ENCODE data around the gene THSD4. TPM values are rescaled to one million over a fixed set of nuclear protein-coding genes. Genes with fewer than 3 reads are reported as not detected.

The THSD4 gene
- total and polyA plus RNA-seq, 2 of the 4 experiments (the other 2 are of a cell fraction) = 25.5 to 31.1 TPM

- no peak overlapping the region for H3K27ac ChIP-seq (ENCODE audit: insufficient read depth, low read length)
- H3K18ac ChIP-seq (ENCODE audit: low read depth, low read length) = no peak overlapping the region
- DNase-seq = no peak
- no peaks in the 10 kb centered on the region for H3K4me1 ChIP-seq (ENCODE audit: control insufficient read depth, insufficient read depth, low read length)
- TF ChIP-seq CEBPB (IDR thresholded peaks at IDR 0.05; ENCODE audit: low read depth, low read length) (no peak), NFE2L2 (IDR thresholded peaks at IDR 0.05; ENCODE audit: low read depth, low read length) (no peak), RFX5 (IDR thresholded peaks at IDR 0.05; ENCODE audit: low read depth, low read length) (no peak), MAFK (IDR thresholded peaks at IDR 0.05; ENCODE audit: low read depth, low read length) (no peak), MXI1 (IDR thresholded peaks at IDR 0.05; ENCODE audit: borderline replicate concordance, low read depth, low read length) (no peak), SMC3 (IDR thresholded peaks at IDR 0.05; ENCODE audit: low read depth, low read length) (no peak), ELK1 (IDR thresholded peaks at IDR 0.05; ENCODE audit: borderline replicate concordance, low read depth, low read length) (no peak), RCOR1 (IDR thresholded peaks at IDR 0.05; ENCODE audit: insufficient replicate concordance, low read length) (no peak), USF2 (IDR thresholded peaks at IDR 0.05; ENCODE audit: low read depth, low read length) (no peak), FOS (IDR thresholded peaks at IDR 0.05; ENCODE audit: low read depth, low read length) (no peak), BHLHE40 (IDR thresholded peaks at IDR 0.05; ENCODE audit: low read depth, low read length) (no peak), POLR2A (IDR thresholded peaks at IDR 0.05; ENCODE audit: low read depth, low read length) (no peak), RAD21 (IDR thresholded peaks at IDR 0.05; ENCODE audit: low read length) (no peak), MAZ (IDR thresholded peaks at IDR 0.05; ENCODE audit: borderline replicate concordance, low read depth, low read length) (no peak)
- no peak overlapping the region for H3K9ac ChIP-seq (ENCODE audit: low read depth, low read length)
- no peak overlapping the region for H2AK9ac ChIP-seq (replicated peaks; ENCODE audit: low read depth, low read length, poor library complexity)
- no peaks in the 10 kb centered on the region for H3K27me3 ChIP-seq (ENCODE audit: control insufficient read depth, insufficient read depth, low read length)
- dilution Hi-C loops (cut with HindIII; ENCODE audit: low sequenced_read_pairs, unreplicated experiment) (no loop called here), in situ Hi-C loops (cut with MboI; ENCODE audit: low sequenced_read_pairs) (no loop called here), intact Hi-C loops (cut with micrococcal nuclease) (no loop called here)
- ChIA-PET CTCF (no interaction called here), POLR2A (ENCODE audit: unreplicated experiment) (no interaction called here)
- BruUV-seq (replicated peaks) = no TSS peak
- H3K14ac ChIP-seq (replicated peaks; ENCODE audit: low read depth, low read length) = no peak overlapping the region
- no peak overlapping the region for H2AK5ac ChIP-seq (ENCODE audit: low read depth, low read length)
- no peak overlapping the region for H4K91ac ChIP-seq (ENCODE audit: insufficient read depth, low read depth, low read length)
- H2BK15ac ChIP-seq (ENCODE audit: low read depth, low read length) = no peak overlapping the region
- WGBS, 2 experiments (ENCODE audit: extremely low coverage in 2 of 2, insufficient read length in 1 of 2) = 89% methylated on average over 4 of the region's 7 CpGs; no CpG with 5 or more reads in 1 of the 2 experiments
- H3K9me3 ChIP-seq (ENCODE audit: control insufficient read depth, insufficient read depth, low read length) = no peaks in the 10 kb centered on the region
- H3K23ac ChIP-seq (ENCODE audit: low read depth, low read length) = no peak overlapping the region
- no peak overlapping the region for H2AFZ ChIP-seq (replicated peaks; ENCODE audit: low read length, poor library complexity)
- no peak for ATAC-seq (ENCODE audit: low read depth)
- H3K4me3 ChIP-seq (ENCODE audit: insufficient read depth, low read depth, low read length) = no peak overlapping the region
- H3K4me2 ChIP-seq (ENCODE audit: low read depth, low read length) = no peak overlapping the region
- no peak overlapping the region for H4K8ac ChIP-seq (ENCODE audit: low read depth in 2 of 2, low read length in 2 of 2)
- H2BK5ac ChIP-seq (ENCODE audit: low read depth, low read length, poor library complexity, severe bottlenecking) = no peak overlapping the region
- no peaks in the 10 kb centered on the region; a peak in 2 of 4 replicates for H3K79me1 ChIP-seq (ENCODE audit: low read depth in 1 of 2, low read length in 2 of 2)
- H3K56ac ChIP-seq (ENCODE audit: extremely low read depth, insufficient read depth, low read length) = no peak overlapping the region
- no peak overlapping the region for H2BK20ac ChIP-seq (ENCODE audit: low read depth, low read length)
- no peaks in the 10 kb centered on the region; the same call in 1 of the 2 replicates for H4K20me1 ChIP-seq (ENCODE audit: insufficient read depth, low read length)
- no peaks in the 10 kb centered on the region for H3K9me1 ChIP-seq (ENCODE audit: insufficient read depth, low read length)
- no peak overlapping the region for H2BK120ac ChIP-seq (ENCODE audit: low read depth, low read length)
- H4K5ac ChIP-seq (ENCODE audit: low read depth, low read length) = no peak overlapping the region
- no peak overlapping the region for H3K4ac ChIP-seq (ENCODE audit: low read depth, low read length)
- H3K36me3 ChIP-seq (ENCODE audit: control insufficient read depth, insufficient read depth, low read length) = no peaks in the 10 kb centered on the region
Measured at GRCh38 chr15:71603379-71603778, 488.1 kb downstream of the THSD4 start.

Measured in IMR-90 (cell line).